HG02981 (cell line): ENCODE data around the gene TRMT6.

Source experiments
- ATAC-seq: cut with Tn5 transposase; IDR thresholded peaks from one replicate; pipeline ENCODE4 v1.9.1; 2021; ENCODE audit warnings: mild to moderate bottlenecking, moderate library complexity; ENCODE audit not compliant: unreplicated experiment

Gene TRMT6

DNA sequence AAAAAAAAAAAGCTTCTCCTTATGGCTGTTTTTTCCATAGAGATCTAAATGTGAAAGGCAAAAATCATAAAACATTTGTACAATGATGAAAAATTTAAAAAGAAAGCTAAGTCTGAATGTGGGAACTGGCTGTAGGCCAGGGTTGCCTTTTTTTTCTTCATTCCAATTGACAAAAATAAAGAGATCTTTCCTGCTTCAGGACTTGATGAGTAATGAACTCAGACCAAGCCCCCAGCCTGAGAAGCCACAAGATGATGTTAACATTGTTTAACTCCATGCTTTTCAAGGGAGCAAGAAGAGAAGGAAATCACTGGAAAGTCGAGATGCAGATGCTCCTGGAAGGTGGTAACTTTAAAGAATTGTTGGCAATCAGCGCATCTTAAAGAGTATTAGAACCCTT is 41.4 kb downstream of the TRMT6 start:
- no peak for ATAC-seq

DNA sequence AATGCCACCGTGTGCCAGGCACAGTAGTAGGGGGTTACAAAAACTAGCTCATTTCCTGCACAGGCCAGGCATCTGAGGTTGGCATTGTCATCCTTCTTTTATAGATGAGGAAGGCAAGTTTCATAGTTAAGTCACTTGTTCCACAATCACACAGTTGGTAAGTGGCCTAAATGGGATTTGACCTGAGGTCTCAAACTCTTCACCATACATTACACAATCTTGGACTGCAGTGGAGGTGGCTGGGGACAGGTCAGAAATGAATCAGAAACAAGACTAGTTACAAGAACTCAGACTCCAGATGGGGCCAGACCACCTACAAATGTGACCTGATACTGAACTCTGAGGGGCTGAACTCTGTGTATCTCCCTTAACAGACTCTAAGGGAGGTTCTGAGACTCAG is 49.4 kb downstream of the TRMT6 start:
- no peak for ATAC-seq

DNA sequence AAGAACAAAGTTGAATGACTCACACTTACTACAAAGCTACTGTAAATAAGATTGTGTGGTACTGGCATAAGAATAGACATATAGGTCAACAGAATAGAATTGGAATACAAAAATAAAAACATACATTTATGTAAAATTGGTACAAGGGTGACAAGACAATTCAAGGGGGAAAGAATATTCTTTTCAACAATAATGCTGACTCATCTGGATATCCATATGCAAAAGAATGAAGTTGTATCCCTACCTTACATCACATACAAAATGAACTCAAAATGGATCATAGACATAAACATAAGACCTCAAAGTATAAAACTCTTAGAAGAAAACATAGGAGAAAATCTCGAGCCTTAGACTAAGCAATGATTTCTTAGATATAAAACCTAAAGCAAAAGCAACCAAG is 50.9 kb downstream of the TRMT6 start:
- ATAC-seq, result no peak

DNA sequence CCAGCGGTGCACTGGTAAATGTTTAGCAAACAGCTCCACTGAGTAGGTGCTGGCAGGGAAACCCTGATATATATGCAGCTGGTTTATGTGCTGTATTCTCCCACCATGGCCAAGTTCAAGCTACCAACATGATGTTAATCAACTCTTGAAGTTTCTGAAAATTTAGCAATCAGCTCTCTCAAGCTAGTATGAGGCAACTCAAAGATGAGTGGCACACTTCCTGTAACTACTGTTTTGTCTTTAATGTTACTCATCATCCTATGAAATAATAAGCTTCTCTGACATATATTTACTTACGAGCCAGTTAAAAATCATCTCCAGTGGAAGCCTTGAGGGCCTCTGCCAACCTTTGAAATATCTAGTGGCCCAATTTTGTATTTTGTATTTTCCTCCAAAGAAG is 54.7 kb downstream of the TRMT6 start:
- ATAC-seq, result no peak

DNA sequence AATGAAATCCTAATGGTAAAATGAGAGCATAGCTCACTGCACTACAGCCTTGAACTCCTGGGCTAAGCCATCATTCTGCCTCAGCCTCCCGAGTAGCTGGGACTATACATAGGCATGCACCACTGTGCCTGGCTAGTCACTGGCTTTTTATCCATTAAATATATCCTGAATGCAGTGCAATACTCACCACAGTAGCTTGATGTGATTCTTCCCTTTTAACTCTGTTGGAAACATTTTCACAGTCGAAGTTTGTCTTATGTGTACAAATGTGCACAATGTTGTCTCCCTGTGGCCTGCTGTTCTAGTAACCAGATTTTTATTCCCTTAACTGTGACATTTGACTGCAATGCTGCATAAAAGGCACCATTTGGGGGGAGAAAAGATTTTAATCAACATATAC is 56.7 kb downstream of the TRMT6 start:
- ATAC-seq, result no peak

DNA sequence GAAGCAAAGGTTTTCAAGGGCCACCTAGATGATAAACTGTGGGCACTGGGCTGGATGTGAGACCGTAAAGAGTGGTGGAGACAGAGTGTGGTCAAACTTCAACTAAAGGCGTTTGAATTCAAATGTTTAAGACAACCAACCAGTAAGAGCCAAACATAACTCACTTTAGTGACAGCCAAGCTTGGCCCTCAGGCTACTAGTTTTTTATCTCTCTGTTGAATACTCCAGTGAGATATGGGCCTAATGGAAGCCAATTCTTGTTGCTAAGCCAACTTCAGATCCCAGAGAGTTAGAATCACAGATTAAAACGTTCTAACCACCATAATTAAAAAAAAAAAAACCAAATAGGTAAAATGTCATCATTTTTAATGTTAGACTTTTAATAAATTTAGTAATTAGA is 57.3 kb downstream of the TRMT6 start:
- no peak for ATAC-seq

DNA sequence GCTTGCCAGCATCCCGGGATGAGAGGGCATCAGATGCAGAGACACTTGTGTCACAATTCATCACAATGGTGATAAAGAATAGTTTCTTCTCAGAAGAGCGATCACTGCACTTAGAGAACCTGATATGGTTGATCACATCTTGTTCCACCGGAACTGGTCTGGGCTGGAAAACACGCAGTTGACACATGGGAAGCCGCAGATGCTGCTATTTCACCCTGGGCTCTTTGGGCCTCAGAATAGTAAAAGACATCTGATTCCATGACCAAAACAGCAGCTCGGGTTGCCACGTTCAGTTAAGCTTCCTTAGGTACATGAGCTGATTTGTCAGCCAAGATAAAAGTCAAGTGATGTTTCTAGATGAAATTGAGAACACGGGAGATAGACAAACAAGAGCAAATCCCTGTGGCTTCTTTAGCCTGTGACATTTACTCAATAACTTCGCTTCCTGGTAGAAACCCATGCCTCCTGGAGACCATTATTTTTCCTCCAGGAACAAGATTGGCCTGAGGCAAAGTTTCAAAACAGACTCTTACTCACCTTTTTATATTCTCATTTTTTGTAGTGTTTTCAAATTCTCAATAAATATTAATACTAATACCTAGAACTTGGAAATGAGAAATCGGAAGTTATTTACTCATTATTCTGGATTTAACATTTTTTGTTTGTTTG is 59.4 kb downstream of the TRMT6 start:
- no peak for ATAC-seq

DNA sequence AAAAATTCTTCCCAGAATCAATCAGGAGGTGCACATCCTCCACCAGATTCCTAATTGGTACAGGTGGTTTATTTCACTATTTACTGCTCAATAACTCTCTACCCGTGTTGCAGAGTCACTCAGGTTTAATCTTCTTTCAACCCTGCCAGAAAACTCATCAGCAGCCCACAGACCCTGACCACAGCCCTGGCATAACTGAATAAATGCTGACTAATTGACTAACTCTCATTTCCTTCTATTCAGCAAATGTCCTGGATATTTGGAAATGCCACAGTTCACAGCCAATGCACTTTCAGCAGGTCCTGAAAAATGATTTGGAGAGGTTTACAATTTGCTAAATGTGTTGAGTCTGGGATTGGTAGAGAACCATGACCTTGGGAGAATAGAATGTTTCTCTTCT is 62.3 kb downstream of the TRMT6 start:
- ATAC-seq, result no peak

DNA sequence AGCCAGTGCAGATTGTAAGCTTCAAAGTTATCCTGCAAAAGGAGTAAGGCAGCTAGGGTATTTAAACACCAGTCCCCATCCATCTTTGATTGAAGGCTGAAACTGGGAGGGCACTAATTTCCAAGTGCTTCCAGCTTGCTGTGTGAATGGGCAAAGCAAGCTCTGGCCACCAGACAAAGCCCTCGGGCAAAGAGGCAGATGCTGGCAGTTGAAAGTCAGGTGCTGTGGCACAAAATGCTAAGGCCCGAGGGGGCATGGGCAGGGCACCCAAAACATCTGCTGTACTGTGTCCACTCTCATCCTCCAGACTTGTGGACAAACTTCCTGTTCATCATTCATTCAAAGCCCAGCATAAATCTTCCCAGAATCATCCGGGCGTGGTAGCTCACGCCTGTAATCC is 62.9 kb downstream of the TRMT6 start:
- no peak for ATAC-seq
